Fibroblast of pulmonary artery (primary cell): ENCODE measurements around the gene TFF1.

Experiments
- DNase-seq: peaks from one replicate; pipeline ENCODE4 v3.0.0-alpha.2; 2010; ENCODE audit warnings: low read depth
- H3K4me3 ChIP-seq: replicated peaks from 2 replicates; pipeline ENCODE4 v1.5.1; 2011; ENCODE audit warnings: low read depth, mild to moderate bottlenecking, control low read depth, low read length, moderate library complexity
- TF ChIP-seq, protein P1 (sequence below): IDR thresholded peaks from 2 replicates; pipeline ENCODE4 v1.5.1; 2011; ENCODE audit warnings: mild to moderate bottlenecking, control low read depth, low read length, inconsistent platforms; ENCODE audit errors: missing control alignments

The TFF1 gene

DNA sequence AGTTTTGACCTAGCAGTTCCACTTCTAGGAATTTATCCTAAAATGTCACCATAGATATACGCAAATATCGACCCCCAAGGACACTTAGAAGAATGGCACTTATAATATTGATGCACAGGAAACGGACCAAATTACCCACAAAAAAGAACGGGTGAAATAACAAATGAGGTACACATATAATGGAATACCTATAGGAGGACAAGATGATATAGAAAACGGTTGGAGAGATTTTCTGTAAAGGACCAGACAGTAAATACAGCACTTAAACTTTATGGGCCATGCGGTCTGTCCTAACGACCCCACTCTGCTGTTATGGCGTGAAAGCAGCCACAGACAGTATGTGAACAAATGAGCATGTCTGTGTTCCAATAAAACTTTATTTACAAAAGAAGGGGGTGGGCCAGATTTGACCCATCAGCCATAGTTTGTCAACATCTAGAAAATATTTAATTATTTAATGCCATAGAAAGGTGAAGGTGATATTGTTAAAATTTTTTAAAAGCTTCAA is 27.2 kb upstream of the TFF1 start:
- DNase-seq = no peak
- no peak overlapping the region for H3K4me3 ChIP-seq
- TF ChIP-seq, protein P1, sequence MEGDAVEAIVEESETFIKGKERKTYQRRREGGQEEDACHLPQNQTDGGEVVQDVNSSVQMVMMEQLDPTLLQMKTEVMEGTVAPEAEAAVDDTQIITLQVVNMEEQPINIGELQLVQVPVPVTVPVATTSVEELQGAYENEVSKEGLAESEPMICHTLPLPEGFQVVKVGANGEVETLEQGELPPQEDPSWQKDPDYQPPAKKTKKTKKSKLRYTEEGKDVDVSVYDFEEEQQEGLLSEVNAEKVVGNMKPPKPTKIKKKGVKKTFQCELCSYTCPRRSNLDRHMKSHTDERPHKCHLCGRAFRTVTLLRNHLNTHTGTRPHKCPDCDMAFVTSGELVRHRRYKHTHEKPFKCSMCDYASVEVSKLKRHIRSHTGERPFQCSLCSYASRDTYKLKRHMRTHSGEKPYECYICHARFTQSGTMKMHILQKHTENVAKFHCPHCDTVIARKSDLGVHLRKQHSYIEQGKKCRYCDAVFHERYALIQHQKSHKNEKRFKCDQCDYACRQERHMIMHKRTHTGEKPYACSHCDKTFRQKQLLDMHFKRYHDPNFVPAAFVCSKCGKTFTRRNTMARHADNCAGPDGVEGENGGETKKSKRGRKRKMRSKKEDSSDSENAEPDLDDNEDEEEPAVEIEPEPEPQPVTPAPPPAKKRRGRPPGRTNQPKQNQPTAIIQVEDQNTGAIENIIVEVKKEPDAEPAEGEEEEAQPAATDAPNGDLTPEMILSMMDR = no peak

DNA sequence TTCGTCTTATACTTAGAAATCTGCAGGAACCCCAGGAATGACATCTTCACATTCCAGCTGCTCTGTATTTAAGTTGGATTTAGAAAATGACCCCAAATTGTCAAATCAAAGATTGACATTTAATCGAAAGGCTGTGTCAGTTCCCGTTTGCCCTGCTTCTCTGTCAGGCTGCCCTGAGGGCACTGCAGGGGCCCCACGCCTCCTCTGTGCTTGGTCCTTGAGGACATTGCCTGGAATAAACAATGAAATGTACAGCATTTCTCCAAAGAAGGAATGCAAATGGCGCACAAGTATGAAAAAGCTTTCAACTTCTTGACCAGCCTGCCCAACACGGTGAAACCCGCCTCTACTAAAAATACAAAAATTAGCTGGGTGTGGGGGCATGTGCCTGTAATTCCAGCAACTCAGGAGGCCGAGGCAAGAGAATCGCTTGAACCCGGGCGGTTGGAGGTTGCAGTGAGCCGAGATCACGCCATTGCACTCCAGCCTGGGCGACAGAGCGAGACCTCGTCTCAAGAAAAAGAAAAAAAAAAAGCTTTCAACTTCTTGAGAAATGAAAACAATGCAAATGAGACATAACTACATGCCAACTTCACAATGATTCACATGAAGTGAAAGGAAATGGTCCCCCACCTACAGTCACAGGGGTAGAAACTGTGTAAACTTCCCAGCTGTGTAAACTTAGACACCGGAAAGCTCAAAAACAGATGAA is 26.6 kb upstream of the TFF1 start:
- H3K4me3 ChIP-seq = no peak overlapping the region
- TF ChIP-seq, protein P1 = no peak
- no peak for DNase-seq

DNA sequence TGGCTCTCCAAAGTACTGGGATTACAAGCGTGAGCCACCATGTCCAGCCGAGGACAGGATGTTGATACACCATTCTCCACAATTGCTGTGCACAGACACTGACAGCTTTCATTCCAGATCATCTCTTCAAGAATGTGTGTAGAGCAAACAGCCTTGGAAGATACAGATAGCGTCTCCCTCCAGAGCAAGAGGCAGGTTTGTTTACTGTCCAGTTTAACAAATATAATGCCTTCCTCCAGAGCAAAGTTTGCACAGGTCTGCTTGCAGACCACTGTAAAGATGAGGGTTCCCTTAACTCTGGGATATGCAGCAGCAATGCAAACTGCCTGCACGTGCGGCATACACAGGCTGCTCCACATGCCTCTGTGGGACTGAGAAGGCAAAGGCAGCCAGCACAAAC is 25.0 kb upstream of the TFF1 start:
- DNase-seq = no peak
- TF ChIP-seq, protein P1 = no peak
- H3K4me3 ChIP-seq = no peak overlapping the region

DNA sequence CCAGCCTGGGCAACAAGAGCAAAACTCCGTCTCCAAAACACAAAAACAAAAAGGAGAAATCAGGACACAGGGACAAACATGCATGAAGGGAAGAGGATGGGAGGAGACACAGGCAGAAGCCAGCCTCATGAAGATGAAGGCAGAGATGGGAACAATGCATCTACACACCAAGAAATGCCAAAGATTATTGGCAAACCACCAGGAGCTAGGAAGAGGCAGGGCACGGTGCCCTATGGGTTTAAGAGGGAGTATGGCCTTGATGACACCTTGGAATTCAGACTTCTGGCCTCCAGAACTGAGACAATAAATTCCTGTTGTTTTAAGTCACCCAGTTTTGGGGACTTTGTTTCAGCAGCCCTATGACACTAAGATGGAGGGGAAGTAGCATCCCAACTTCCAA is 24.4 kb upstream of the TFF1 start:
- TF ChIP-seq, protein P1 = no peak
- no peak for DNase-seq
- no peak overlapping the region for H3K4me3 ChIP-seq

DNA sequence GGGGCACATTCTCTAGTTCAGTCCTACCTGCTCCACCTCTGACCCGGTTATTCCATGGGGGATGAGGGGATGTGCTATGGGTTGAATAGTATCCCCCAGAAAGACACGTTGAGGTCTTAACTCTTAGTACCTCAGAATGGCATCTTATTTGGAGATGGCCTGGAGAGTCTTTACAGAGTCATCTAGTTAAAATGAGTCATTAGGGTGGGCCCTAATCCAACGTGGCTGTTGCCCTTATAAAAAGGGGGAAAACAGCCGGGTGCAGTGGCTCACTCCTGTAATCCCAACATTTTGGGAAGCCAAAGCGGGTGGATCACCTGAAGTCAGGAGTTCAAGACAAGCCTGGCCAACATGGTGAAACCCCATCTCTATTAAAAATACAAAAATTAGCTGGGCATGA is 23.9 kb upstream of the TFF1 start:
- no peak for DNase-seq
- TF ChIP-seq, protein P1 = no peak
- H3K4me3 ChIP-seq = no peak overlapping the region

DNA sequence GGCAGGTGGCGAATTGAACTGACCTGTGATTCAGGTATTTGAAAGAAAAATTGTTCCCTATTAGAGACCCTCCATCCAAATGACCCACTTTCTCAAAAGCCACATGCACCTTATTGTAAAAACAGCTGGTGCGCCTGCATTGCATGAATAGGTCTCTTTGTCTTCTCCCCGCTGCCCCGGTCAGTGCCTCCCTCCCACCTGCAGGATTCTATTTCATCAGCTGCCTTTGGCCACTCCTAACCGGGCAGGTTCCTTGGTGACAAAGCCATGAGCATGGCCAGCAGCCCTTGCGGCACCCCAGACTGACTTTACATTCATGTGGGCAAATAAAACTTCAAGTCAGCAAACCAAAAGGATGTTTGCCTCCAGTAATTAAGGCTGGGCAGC is 23.1 kb upstream of the TFF1 start:
- H3K4me3 ChIP-seq = no peak overlapping the region
- no peak for DNase-seq
- TF ChIP-seq, protein P1 = no peak

DNA sequence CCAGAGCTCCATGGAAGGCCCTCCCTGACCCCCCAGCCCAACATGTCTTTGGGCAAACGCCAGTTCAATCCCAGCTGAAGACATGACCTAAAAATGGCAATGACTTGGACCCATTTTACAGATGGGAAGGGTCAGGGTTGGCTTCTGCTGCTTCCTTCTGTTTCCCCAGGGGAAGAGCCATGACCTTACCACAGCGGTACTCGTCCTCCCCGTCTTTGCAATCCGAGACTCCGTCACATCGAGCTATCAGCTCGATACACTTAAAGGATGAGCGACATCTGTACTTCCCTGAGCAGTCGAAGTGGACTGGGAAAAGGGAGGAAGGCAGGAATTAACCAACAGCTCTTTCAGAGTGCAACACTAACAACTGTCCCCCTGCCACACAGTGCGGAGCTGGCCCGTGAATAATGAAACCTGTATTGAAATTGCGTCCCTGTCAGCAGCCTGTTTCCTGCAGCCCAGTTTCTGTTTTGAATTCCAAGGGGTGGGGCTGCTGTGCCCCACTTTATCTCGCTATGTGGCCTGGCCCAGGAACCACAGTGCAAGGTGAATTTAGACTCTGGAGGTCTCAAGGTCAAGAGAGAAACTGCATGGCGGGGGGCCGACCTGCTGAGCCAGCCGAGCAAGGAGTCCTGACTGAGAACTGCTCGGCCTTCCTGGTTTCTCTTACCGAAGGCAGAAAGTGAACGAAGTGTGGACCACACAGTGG is 22.6 kb upstream of the TFF1 start:
- H3K4me3 ChIP-seq = no peak overlapping the region
- TF ChIP-seq, protein P1 = no peak
- DNase-seq = no peak
